WTC11 (cell line): ENCODE results near the gene ELOA2.
"Not testable (repeated sequence)": the region's sequence is repeated elsewhere in the genome, so short reads cannot be mapped to it uniquely, and the experiment has no call there.

Source experiments
- ETV6 ChIP-seq: sonication (generic); formaldehyde crosslinking; IDR thresholded peaks from 2 replicates; pipeline ENCODE4 v1.8.1; 2022; ENCODE audit warnings: mild to moderate bottlenecking, missing genetic modification reagents
- NR2C2 ChIP-seq: sonication (generic); formaldehyde crosslinking; IDR thresholded peaks from 2 replicates; pipeline ENCODE4 v1.8.0; 2022; ENCODE audit warnings: mild to moderate bottlenecking, missing genetic modification reagents

DNA sequence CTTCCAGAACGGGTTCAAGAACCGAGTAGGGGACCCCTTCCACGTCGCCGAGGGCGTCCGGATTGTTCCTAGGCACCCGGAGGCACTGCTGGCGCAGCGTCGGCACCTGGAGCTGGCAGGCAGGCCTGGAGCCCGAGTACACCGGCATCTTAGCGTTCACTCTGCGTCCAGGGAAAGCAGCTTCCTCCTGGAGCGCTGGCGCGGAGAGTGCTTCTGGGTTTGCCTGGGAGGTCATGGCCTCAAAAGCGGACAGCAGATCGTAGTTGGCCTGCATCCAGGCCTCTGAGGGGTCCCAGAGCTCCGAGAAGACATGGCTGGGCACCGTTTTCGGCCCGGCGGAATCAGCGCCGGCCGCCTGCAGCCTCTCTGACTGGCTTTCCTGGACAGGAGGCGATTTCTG is 6.7 kb downstream of the ELOA2 start:
- TF ChIP-seq NR2C2, ETV6 (CRISPR knock-in tag): not testable (repeated sequence)
